ENCODE data around the gene RAB26.
A peak's percentile ranks its signal among the peaks of the same experiment; 100 is the strongest.
"Not testable (repeated sequence)": the region's sequence is repeated elsewhere in the genome, so short reads cannot be mapped to it uniquely, and the experiment has no call there.

Gene RAB26

GRCh38 chr16:2147981-2148671 is at the start of gene RAB26:
RAB26 (plus strand) TSS chr16:2148625; CDS start chr16:2148784, 159 bp downstream.
- H3K27ac ChIP-seq (ENCODE audit: low read length) = no peak within 1 kb of the TSS

GRCh38 chr16:2101581-2101980 is 46.8 kb upstream of the RAB26 start:
- H3K9me3 ChIP-seq (ENCODE audit: control insufficient read depth, low read depth, low read length); H3K4me3 ChIP-seq (ENCODE audit: low read length); H3K36me3 ChIP-seq (ENCODE audit: control insufficient read depth, low read depth, low read length); H3K27me3 ChIP-seq (ENCODE audit: control insufficient read depth, insufficient read depth, low read length); H3K9ac ChIP-seq (ENCODE audit: low read length); H3K4me1 ChIP-seq (ENCODE audit: control insufficient read depth, low read depth, low read length); H3K27ac ChIP-seq (ENCODE audit: low read length): not testable (repeated sequence)

More at GRCh38 chr16:2147981-2148671, at the start of gene RAB26:
- Histone ChIP-seq H3K4me1 (ENCODE audit: control insufficient read depth, low read depth, low read length) (peaks cover 26% of the 10 kb centered on the region), H3K9me3 (ENCODE audit: control insufficient read depth, low read depth, low read length) (no peaks in the 10 kb centered on the region), H3K36me3 (ENCODE audit: control insufficient read depth, low read depth, low read length) (peaks cover 8% of the 10 kb centered on the region), H3K4me3 (ENCODE audit: low read length) (peak within 1 kb of the TSS; percentile 58), H3K9ac (ENCODE audit: low read length) (peak within 1 kb of the TSS; percentile 53), H3K27me3 (ENCODE audit: control insufficient read depth, insufficient read depth, low read length) (no peaks in the 10 kb centered on the region)

- H3K9me3 ChIP-seq (ENCODE audit: control insufficient read depth, low read depth, low read length) = no peaks in the 10 kb centered on the region
Measured at GRCh38 chr16:2102471-2102870, 46.0 kb upstream of the RAB26 start.

GRCh38 chr16:2104464-2104863 is 44.0 kb upstream of the RAB26 start:
- H3K9me3 ChIP-seq (ENCODE audit: control insufficient read depth, low read depth, low read length); H3K27me3 ChIP-seq (ENCODE audit: control insufficient read depth, insufficient read depth, low read length); H3K9ac ChIP-seq (ENCODE audit: low read length); H3K36me3 ChIP-seq (ENCODE audit: control insufficient read depth, low read depth, low read length); H3K4me3 ChIP-seq (ENCODE audit: low read length); H3K4me1 ChIP-seq (ENCODE audit: control insufficient read depth, low read depth, low read length); H3K27ac ChIP-seq (ENCODE audit: low read length): not testable (repeated sequence)

More at GRCh38 chr16:2102471-2102870, 46.0 kb upstream of the RAB26 start:
- Histone ChIP-seq H3K27ac (ENCODE audit: low read length) (no peak overlapping the region), H3K27me3 (ENCODE audit: control insufficient read depth, insufficient read depth, low read length) (no peaks in the 10 kb centered on the region), H3K4me3 (ENCODE audit: low read length) (no peak overlapping the region), H3K4me1 (ENCODE audit: control insufficient read depth, low read depth, low read length) (no peaks in the 10 kb centered on the region), H3K36me3 (ENCODE audit: control insufficient read depth, low read depth, low read length) (no peaks in the 10 kb centered on the region), H3K9ac (ENCODE audit: low read length) (no peak overlapping the region)

GRCh38 chr16:2105291-2105690 is 43.1 kb upstream of the RAB26 start:
- not testable (repeated sequence) for H3K9me3 ChIP-seq (ENCODE audit: control insufficient read depth, low read depth, low read length); H3K27me3 ChIP-seq (ENCODE audit: control insufficient read depth, insufficient read depth, low read length); H3K36me3 ChIP-seq (ENCODE audit: control insufficient read depth, low read depth, low read length); H3K9ac ChIP-seq (ENCODE audit: low read length); H3K4me1 ChIP-seq (ENCODE audit: control insufficient read depth, low read depth, low read length); H3K27ac ChIP-seq (ENCODE audit: low read length); H3K4me3 ChIP-seq (ENCODE audit: low read length)

- H3K27me3 ChIP-seq (ENCODE audit: control insufficient read depth, insufficient read depth, low read length); H3K9ac ChIP-seq (ENCODE audit: low read length); H3K27ac ChIP-seq (ENCODE audit: low read length); H3K9me3 ChIP-seq (ENCODE audit: control insufficient read depth, low read depth, low read length); H3K36me3 ChIP-seq (ENCODE audit: control insufficient read depth, low read depth, low read length); H3K4me3 ChIP-seq (ENCODE audit: low read length); H3K4me1 ChIP-seq (ENCODE audit: control insufficient read depth, low read depth, low read length): not testable (repeated sequence)
Measured at GRCh38 chr16:2105769-2106168, 42.7 kb upstream of the RAB26 start.

- not testable (repeated sequence) for H3K4me3 ChIP-seq (ENCODE audit: low read length); H3K4me1 ChIP-seq (ENCODE audit: control insufficient read depth, low read depth, low read length); H3K36me3 ChIP-seq (ENCODE audit: control insufficient read depth, low read depth, low read length); H3K27ac ChIP-seq (ENCODE audit: low read length); H3K9ac ChIP-seq (ENCODE audit: low read length); H3K27me3 ChIP-seq (ENCODE audit: control insufficient read depth, insufficient read depth, low read length); H3K9me3 ChIP-seq (ENCODE audit: control insufficient read depth, low read depth, low read length)
Measured at GRCh38 chr16:2106211-2106610, 42.2 kb upstream of the RAB26 start.

GRCh38 chr16:2107121-2107790 is 41.2 kb upstream of the RAB26 start:
- not testable (repeated sequence) for H3K4me3 ChIP-seq (ENCODE audit: low read length); H3K9ac ChIP-seq (ENCODE audit: low read length); H3K9me3 ChIP-seq (ENCODE audit: control insufficient read depth, low read depth, low read length); H3K27me3 ChIP-seq (ENCODE audit: control insufficient read depth, insufficient read depth, low read length); H3K4me1 ChIP-seq (ENCODE audit: control insufficient read depth, low read depth, low read length); H3K27ac ChIP-seq (ENCODE audit: low read length); H3K36me3 ChIP-seq (ENCODE audit: control insufficient read depth, low read depth, low read length)

- H3K27ac ChIP-seq (ENCODE audit: low read length); H3K4me3 ChIP-seq (ENCODE audit: low read length); H3K36me3 ChIP-seq (ENCODE audit: control insufficient read depth, low read depth, low read length); H3K27me3 ChIP-seq (ENCODE audit: control insufficient read depth, insufficient read depth, low read length); H3K9ac ChIP-seq (ENCODE audit: low read length); H3K4me1 ChIP-seq (ENCODE audit: control insufficient read depth, low read depth, low read length); H3K9me3 ChIP-seq (ENCODE audit: control insufficient read depth, low read depth, low read length): not testable (repeated sequence)
Measured at GRCh38 chr16:2107791-2108125, 40.7 kb upstream of the RAB26 start.

- not testable (repeated sequence) for H3K4me3 ChIP-seq (ENCODE audit: low read length); H3K27me3 ChIP-seq (ENCODE audit: control insufficient read depth, insufficient read depth, low read length)
Measured at GRCh38 chr16:2108446-2109270, 39.8 kb upstream of the RAB26 start.

GRCh38 chr16:2109271-2109580 is 39.2 kb upstream of the RAB26 start:
- not testable (repeated sequence) for H3K9me3 ChIP-seq (ENCODE audit: control insufficient read depth, low read depth, low read length); H3K9ac ChIP-seq (ENCODE audit: low read length); H3K4me1 ChIP-seq (ENCODE audit: control insufficient read depth, low read depth, low read length); H3K4me3 ChIP-seq (ENCODE audit: low read length); H3K27me3 ChIP-seq (ENCODE audit: control insufficient read depth, insufficient read depth, low read length); H3K36me3 ChIP-seq (ENCODE audit: control insufficient read depth, low read depth, low read length); H3K27ac ChIP-seq (ENCODE audit: low read length)

More at GRCh38 chr16:2108446-2109270, 39.8 kb upstream of the RAB26 start:
- H3K4me1 ChIP-seq (ENCODE audit: control insufficient read depth, low read depth, low read length); H3K27ac ChIP-seq (ENCODE audit: low read length); H3K9ac ChIP-seq (ENCODE audit: low read length); H3K36me3 ChIP-seq (ENCODE audit: control insufficient read depth, low read depth, low read length); H3K9me3 ChIP-seq (ENCODE audit: control insufficient read depth, low read depth, low read length): not testable (repeated sequence)

GRCh38 chr16:2109872-2110271 is 38.6 kb upstream of the RAB26 start:
- H3K9me3 ChIP-seq (ENCODE audit: control insufficient read depth, low read depth, low read length); H3K4me1 ChIP-seq (ENCODE audit: control insufficient read depth, low read depth, low read length); H3K36me3 ChIP-seq (ENCODE audit: control insufficient read depth, low read depth, low read length): not testable (repeated sequence)

More at GRCh38 chr16:2109872-2110271, 38.6 kb upstream of the RAB26 start:
- H3K9ac ChIP-seq (ENCODE audit: low read length); H3K27ac ChIP-seq (ENCODE audit: low read length); H3K4me3 ChIP-seq (ENCODE audit: low read length); H3K27me3 ChIP-seq (ENCODE audit: control insufficient read depth, insufficient read depth, low read length): not testable (repeated sequence)

Data from iPS-18a (cell line).